Ovary (tissue), 1 donor: ENCODE results near the gene PSMD2.

ENCODE experiments used
- EP300 ChIP-seq: sonication (generic); formaldehyde crosslinking; IDR thresholded peaks from one replicate; pipeline ENCODE4 v1.6.1; 2017; ENCODE audit warnings: antibody characterized with exemption
- POLR2A ChIP-seq: fragments of 450-650 bp; IDR thresholded peaks from one replicate; pipeline ENCODE4 v1.6.1; 2017; ENCODE audit warnings: antibody characterized with exemption, mild to moderate bottlenecking, moderate library complexity

GRCh38 chr3:184315871-184316661 is 17.0 kb downstream of the PSMD2 start:
- no peak for TF ChIP-seq POLR2A
- no peak for TF ChIP-seq EP300
